OCI-M2 (cell line): Measurements from ENCODE around the gene MFSD11.
"Not testable (repeated sequence)": the region's sequence is repeated elsewhere in the genome, so short reads cannot be mapped to it uniquely, and the experiment has no call there.

Source experiments
- DNase-seq: peaks from one replicate; lab custom pipeline; 2025; ENCODE audit not compliant: unreplicated experiment; lab: John Stamatoyannopoulos, UW

The MFSD11 gene

GRCh38 chr17:76796081-76796480 is 58.2 kb downstream of the MFSD11 start:
- no peak for DNase-seq

GRCh38 chr17:76797241-76797840 is 59.4 kb downstream of the MFSD11 start:
- DNase-seq = no peak

DNA sequence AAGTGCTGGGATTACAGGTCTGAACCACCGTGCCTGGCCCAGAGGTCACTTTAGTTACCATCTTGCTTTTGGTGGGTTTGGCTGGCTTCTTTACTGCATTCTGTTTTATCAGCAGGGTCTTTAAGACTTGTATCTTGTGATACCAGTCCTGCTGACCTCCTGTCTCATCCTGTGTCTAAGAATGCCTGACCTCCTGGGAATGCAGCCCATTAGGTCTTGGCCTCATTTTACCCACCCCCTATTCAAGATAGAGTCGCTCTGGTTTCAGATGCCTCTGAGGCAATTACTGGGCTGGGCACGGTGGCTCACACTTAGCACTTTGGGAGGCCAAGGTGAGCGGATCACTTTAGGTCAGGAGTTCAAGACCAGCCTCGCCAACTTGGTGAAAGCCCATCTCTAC is 63.8 kb downstream of the MFSD11 start:
- DNase-seq = no peak

GRCh38 chr17:76805319-76805718 is 67.4 kb downstream of the MFSD11 start:
- DNase-seq = no peak

GRCh38 chr17:76806151-76806550 is 68.2 kb downstream of the MFSD11 start:
- not testable (repeated sequence) for DNase-seq

DNA sequence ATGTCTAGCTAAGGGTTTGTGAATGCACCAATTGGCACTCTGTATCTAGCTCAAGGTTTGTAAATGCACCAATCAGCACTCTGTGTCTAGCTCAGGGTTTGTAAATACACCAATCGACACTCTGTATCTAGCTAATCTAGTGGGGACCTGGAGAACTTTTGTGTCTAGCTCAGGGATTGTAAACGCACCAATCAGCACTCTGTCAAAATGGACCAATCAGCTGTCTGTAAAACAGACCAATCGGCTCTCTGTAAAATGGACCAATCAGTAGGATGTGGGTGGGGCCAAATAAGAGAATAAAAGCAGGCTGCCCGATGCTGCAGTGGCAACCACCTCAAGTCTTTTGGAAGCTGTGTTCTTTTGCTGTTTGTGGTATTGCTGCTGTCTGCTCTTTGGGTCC is 68.8 kb downstream of the MFSD11 start:
- not testable (repeated sequence) for DNase-seq

DNA sequence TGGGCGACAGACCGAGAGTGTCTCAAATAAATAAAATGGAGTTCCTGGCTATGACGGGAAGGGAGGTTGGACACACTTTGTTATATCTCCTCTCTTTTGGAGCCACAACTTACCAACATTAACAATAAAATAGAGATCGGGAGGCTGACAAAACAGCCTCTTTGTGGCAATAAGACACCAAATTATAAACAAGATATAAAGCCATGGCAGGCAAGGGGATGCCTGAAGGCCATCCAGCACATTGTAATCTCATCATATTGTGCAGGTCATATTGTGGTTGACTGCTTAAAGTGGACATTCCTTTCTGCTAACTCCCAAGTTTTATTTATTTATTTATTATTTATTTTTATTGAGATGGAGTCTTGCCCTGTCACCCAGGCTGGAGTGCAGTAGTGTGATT is 70.4 kb downstream of the MFSD11 start:
- no peak for DNase-seq

DNA sequence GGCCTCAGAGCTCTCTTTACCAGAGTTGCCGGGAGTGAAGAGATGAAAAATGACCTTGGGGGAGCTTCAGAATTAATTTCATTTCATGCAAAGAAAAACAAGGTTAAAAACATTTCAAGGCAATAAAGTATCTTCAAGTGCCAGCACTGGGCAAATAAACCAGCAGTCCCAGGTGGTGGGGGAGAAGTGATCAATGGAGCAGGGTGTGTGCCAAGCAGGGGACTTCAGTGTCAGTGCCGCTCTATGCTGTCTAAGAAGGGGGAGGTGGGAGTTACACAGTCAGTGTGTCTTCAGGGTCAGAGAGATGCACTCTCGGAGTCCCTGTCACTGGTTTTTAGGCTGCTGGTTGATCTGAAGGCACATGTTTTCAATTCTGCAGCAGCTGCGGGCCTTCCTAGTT is 73.0 kb downstream of the MFSD11 start:
- no peak for DNase-seq

DNA sequence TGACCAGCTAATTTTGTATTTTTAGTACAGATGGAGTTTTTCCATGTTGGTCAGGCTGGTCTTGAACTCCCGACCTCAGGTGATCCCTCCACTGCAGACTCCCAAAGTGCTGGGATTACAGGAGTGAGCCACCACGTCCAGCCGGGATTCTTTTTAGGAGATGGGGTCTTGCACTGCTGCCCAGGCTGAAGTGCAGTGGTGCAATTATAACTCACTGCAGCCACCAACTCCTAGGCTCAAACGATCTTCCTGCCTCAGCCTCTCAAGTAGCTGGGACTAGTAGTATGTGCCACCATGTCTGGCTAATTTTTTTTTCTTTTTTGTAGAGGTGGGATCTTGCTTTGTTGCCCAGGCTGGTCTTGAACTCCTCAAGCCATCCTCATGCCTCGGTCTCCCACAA is 73.9 kb downstream of the MFSD11 start:
- no peak for DNase-seq

DNA sequence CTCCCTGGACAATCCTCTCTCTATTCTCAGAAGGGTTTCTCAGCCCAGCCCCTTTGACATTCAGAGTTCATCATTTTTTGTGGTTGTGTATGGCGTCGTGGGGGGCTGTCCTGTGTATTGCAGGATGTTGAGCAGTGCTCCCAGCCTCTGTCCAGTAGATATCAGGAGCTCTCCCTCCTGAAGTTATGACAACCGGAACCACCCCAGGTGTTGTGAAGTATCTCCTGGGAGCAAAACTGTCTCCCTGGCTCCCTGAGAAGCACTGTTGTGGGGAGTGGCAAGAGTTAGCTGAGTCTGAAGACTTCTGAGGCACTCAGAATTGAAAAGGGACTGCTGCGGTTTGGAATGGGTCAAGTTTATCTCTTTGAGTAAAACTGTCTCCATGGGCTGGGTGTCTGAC is 74.3 kb downstream of the MFSD11 start:
- DNase-seq = no peak

DNA sequence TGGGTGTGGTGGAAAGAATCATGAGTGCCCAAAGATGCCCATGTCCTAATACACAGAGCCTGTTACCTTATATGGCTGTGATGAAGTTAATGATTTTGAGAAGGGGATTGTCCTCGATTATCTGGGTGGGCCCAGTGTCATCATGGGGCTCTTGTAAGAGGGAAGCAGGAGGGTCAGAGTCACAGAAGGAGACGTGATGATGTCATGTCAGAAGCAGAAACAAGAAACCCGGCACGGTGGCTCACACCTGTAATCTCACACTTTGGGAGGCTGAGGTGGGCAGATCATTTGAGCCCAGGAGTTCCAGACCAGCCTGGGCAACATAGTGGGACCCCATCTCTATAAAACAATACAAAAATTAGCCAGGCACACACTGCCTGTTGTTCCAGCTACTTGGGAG is 75.0 kb downstream of the MFSD11 start:
- DNase-seq = no peak

- DNase-seq = not testable (repeated sequence)
These were observed 78.1 kb downstream of the MFSD11 start for GRCh38 chr17:76815907-76816589.

- DNase-seq = no peak
These were observed 78.7 kb downstream of the MFSD11 start for GRCh38 chr17:76816590-76817135.

DNA sequence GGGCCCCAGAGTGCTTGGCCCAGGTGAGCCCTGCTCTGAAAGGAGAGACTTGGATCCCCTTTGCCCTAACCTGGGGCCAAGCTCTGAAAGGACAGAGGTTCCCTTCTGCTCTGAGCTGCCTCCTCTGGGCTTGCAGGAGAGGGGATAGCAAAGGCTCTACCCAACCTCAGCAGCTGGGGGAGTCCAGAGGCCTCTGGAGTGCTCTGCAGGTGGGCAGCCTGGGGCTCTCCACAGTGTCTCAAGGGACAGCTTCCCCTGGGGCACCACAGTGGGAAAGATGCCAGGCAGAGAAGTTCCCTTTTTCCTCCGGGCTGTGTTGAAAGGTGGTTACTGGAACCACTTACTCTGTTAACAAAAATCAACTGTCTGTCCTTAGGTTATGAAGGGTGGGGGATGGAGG is 82.1 kb downstream of the MFSD11 start:
- no peak for DNase-seq

DNA sequence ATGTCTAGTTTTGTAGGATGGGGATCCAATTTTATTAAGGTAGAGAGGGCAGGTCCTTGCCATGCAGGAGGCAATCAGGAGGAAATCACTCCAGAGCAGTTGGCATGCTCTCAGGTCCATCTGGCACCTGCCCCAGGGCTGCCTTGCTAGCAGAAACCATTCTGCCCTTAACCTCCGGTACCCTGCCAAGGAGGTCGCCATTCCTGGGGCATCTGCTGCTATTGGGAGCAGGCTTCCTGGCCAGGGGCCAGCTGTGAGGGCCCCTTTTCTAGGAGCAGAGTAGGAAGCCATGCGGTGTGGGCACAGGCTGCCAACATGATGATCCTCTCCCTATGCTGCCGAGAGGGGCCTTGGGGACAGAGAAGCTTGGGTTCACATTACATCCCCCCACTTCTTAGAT is 82.6 kb downstream of the MFSD11 start:
- DNase-seq = no peak

DNA sequence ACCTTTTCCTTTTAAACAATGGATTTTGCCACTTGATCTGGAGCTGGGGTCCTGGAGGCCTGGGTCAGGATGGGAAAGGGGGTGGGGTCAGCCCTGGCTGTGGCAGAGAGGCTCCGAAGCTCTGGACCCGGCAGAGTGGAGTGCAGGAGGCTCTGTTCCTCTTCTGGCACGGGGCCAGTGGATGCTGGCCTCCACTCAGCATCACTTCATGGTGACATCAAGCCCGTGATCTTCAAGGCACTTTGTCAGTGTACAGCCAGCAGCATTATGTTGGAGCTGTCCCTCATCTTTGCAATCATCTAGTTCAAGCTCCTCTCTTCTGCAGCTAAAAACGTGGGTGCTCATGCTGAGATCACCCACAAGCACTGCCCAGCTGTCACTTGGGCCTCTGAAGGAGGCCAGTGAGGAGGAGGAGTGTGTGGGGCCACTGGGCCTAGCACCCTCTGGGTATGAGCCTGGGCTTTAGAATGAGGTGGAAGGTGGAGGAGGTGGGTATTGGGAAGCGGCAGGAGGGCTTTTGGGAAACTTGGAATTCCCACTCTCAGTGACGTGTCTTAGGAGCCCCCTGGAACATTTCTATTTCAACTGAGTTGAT is 84.4 kb downstream of the MFSD11 start:
- no peak for DNase-seq

- DNase-seq = no peak
These were observed 86.2 kb downstream of the MFSD11 start for GRCh38 chr17:76824093-76824492.

GRCh38 chr17:76826330-76827068 is 88.6 kb downstream of the MFSD11 start:
- DNase-seq = no peak

DNA sequence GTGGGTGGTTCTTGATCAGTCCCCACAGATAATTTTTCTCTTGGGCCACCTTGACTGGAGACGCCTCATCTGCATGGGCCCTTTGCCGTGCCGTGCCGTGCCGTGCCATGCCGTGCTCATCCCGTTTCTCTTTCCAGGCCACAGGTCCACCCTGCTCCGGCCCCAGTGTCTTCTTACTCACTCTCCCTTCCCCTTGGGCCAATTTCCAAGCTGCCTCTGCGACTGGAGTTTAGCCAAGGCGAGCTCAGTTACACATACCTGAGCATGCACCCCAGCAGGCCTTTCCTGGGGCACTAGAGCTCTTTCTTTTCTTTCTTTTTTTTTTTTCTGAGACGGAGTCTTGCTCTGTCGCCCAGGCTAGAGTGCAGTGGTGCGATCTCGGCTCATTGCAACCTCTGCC is 89.8 kb downstream of the MFSD11 start:
- no peak for DNase-seq
